Amygdala (tissue), 56 donors: ENCODE measurements around the gene CHID1.

Experiments used
- DNase-seq, 56 donors: peaks; one replicate each; lab custom pipeline; 2025; lab: John Stamatoyannopoulos, UW

CHID1 gene

DNA sequence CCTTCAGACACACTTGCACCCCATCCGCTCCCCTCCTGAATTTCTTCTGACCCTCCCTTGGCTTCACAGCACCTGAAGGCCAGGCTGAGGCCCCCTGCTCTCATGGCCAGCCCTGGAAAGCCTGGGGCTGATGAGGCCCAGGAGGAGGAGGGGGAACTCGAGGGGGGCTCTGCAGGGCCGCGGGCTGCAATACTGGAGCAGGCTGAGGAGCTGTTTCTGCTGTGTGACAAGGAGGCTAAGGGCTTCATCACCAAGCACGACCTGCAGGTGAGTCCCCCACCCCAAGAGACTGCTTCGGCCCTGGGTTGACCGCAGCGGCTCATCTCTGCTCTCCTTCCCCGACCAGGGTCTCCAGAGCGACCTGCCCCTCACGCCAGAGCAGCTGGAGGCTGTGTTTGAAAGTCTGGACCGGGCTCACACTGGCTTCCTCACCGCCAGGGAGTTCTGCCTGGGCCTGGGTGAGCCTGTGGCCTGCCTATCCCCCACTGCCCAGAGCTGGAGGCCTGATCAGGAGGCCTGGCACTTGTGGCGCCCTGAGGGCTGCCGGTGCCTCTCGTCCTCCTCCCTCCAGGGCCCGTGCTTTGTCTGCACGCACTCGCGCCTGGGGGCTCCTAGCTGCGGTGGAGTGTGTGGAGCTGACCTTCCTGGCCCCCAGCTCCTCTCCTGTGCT lies 82.0 kb downstream of the CHID1 start:
- no peak for DNase-seq

DNA sequence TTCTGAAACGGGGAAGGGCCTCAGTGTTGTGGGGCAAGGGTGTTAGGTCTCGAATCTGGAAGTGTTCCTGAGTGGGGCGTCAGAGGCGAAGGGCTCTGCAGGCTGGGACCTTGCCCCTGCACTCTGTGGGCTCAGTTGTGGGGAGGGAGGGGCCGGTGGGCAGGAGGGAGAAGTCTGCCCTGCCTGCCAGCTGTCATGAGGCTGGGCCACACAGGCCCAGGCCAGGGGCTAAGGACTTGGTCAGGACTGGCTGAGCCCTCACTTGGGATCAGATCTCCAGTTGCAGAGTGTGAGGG lies 82.8 kb downstream of the CHID1 start, which contains the start of gene CRACR2B:
Gene CRACR2B (plus strand): TSS at position 23 of the 296 bp plus-strand sequence. CDS start 689 bp downstream, outside the sequence.
- no peak for DNase-seq

GRCh38 chr11:827146-827896 lies 83.3 kb downstream of the CHID1 start:
- DNase-seq = no peak

GRCh38 chr11:826836-827145 lies 83.8 kb downstream of the CHID1 start:
- DNase-seq = no peak

- DNase-seq = no peak
Measured at GRCh38 chr11:826227-826621, 84.4 kb downstream of the CHID1 start.

GRCh38 chr11:825366-826226 lies 85.0 kb downstream of the CHID1 start:
- no peak for DNase-seq

GRCh38 chr11:824942-825341 lies 85.7 kb downstream of the CHID1 start:
- DNase-seq = no peak

DNA sequence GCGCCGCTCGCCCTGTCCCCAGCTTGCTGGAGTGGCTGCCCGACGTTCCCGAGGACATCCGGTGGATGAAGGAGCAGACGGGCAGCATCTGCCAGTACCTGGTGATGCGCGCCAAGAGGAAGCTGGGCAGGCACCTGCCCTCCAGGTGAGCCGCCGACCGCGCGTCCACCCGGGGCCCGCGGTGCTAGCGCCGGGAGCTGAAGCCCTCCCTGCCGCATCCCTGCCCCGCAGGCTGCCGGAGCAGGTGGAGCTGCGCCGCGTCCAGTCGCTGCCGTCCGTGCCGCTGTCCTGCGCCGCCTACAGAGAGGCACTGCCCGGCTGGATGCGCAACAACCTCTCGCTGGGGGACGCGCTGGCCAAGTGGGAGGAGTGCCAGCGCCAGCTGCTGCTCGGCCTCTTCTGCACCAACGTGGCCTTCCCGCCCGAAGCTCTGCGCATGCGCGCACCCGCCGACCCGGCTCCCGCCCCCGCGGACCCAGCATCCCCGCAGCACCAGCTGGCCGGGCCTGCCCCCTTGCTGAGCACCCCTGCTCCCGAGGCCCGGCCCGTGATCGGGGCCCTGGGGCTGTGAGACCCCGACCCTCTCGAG lies 86.2 kb downstream of the CHID1 start:
- DNase-seq = peak in 11 of 56 donors; percentile 17 to 60 (median 44)

DNA sequence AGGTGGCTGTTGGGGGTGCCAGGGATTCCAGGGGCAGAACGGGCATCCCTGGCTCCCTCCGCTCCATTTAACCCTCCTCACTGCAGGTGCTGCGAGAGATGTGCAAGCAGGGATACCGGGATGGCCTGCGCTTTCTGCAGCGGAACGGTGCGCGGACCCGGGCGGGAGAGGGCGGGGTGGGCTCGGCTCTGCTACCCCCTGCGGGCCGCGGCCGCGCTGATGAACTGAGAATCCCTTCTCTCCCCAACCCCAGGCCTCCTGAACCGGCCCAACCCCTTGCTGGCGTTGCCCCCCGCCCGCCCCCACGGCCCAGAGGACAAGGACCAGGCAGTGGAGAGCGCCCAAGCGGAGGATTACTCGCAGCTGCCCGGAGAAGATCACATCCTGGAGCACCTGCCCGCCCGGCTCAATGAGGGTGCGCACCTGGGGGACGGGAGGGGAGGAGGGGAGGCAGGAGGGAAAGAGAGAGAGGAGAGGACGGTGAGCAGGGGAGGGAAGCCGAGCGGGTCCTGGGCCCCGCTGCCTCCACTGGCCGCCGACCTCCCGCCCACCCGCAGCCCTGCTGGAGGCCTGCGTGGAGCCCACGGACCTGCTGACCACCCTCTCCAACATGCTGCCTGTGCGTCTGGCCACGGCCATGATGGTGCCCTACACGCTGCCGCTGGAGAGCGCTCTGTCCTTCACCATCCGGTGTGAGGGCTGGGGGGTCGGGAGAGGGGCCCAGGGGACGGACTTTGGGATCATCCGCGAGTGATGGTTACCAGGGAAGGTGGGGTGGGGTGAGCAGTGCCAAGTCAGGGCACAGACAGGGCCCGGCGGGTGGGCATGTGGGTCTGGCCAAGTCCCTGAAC lies 86.9 kb downstream of the CHID1 start:
- DNase-seq = no peak

DNA sequence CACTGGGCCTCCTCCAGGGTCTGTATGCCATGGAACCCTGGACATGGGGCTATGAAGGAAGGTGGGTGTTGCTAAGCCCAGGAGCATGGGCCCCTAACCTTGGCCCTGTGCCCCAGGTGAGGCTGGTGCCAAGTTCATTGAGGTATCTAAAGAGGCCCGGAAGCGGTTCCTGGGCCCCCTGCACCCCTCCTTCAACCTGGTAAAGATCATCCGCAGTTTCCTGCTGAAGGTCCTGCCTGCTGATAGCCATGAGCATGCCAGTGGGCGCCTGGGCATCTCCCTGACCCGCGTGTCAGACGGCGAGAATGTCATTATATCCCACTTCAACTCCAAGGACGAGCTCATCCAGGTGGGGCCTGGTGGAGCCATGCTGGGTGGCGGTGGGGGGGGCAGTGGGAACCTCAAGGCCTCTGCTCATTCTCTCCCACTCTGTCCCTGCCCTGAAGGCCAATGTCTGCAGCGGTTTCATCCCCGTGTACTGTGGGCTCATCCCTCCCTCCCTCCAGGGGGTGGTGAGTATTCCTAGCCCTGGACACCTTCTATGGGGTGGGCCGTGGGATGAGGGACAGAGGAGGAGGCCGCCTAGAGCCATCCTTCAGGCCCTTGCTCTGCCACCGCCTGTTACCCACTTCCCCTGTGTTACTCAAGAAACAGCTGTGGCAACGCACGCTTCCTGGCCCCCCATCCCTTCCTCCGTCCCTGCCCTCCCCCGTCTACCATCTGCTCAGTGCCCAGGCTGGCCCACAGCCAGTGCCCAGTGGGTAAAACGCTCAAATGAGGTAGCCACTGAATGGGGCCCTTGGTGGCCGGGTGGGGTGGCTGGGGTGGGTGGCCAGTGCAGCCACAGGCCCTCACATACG lies 88.9 kb downstream of the CHID1 start:
- peak in 6 of 56 donors; percentile 28 to 41 (median 34) for DNase-seq

DNA sequence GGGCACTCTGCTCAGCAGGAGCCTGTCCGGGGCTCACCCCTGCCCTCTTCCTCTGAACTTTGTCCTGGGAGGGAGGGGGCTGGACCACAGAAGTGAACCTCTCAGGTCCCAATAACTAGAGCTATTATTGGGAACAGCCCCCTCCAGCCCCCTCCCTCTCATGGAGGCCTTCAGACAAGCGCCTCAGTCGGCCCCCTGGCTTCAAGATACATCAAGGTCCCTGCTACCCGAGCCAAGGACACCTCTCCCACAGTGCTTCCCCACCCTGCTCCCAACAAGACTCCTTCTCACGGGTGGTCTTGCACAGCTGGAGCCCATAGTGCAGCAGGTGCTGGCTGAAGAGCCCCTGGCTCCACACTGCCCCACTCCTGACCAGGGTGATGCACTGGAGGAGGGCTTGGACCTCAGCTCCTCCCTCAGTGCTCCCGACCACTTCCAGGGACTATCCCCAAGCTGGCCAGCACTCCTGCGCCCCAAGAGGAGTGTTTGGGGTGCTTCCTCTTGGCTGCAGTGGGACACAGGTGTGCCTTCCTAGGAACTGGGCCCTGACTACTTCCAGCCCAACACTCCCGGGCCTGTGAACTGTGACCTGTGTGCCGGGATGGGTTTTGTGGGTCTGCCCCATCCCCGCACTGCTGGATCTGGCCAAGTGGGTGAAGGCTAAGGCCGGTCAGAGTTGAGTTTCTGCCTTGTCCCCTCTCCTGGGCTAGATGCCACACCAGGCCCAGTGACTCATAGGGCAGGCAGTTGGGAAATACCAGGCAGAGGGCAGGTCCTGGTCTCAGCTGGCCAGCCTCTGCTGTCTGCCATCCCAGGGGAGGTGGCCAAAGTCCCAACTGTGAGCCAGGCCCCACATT lies 89.7 kb downstream of the CHID1 start:
- DNase-seq = peak in 20 of 56 donors; percentile 17 to 70 (median 40)

DNA sequence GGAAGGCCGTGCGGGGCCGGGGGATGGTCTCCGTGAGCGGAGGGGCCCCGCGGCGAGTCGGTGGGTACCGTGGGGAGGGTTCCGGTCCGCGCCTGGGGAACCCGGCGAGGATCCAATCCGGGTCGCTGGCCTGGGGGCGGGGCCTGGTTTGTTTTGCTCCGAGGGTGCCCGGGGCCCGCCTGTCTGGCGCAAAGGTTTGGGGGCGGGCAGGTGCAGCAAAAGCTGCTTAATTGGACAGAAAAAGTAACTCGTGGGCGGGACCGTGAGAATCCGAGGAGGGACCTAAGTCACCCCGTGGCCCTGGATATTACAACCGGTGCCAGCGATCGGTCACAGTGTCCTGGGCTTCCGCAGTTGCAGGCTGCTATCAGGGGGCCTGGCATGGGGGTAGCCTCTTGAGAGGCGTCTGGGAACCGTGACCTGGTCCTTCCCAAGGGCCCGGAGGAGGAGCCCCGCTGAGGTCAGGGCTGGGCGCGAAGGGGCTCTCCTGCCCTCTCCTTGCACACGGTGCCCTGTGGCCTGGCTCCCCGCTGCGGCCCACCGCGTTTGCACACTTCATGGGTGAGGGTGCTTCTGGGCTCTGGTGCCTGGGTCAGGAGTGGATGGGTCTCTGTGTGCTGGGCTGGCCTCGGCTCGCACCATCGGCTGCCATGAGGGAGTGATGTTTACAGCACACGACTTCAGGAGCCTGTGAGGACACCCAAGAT lies 90.5 kb downstream of the CHID1 start:
- peak in 31 of 56 donors; percentile 31 to 75 (median 57) for DNase-seq

DNA sequence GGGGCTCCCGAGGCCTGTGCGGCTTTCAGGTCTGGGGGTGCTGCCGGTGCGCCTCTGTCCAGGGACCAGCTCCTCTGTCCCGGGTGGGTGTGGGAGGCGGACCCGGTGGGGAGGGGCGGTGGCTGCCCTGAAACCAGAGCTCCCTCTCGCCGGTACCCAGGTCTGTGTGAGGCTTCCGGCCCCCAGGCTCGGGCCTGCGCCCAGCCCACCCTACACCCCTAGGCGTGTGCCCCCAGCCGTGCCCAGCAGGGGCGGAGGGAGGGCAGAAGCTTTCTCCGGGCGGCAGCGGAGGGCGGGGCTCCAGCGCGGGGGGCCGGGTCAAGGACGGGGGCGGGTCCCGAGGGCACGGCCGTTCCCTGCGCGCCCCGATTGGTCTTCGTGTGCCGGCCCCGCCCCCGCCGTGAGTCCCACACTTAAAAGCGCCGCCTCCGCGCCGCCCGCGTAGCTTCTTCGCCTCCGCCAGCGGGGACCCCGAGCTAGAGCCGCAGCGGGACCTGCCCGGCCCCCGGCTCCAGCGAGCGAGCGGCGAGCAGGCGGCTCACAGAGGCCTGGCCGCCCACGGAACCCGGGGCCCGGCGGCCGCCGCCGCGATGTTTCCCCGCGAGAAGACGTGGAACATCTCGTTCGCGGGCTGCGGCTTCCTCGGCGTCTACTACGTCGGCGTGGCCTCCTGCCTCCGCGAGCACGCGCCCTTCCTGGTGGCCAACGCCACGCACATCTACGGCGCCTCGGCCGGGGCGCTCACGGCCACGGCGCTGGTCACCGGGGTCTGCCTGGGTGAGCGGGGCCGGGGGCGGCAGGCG lies 91.3 kb downstream of the CHID1 start:
- peak; percentile 22 to 94 (median 82) for DNase-seq

DNA sequence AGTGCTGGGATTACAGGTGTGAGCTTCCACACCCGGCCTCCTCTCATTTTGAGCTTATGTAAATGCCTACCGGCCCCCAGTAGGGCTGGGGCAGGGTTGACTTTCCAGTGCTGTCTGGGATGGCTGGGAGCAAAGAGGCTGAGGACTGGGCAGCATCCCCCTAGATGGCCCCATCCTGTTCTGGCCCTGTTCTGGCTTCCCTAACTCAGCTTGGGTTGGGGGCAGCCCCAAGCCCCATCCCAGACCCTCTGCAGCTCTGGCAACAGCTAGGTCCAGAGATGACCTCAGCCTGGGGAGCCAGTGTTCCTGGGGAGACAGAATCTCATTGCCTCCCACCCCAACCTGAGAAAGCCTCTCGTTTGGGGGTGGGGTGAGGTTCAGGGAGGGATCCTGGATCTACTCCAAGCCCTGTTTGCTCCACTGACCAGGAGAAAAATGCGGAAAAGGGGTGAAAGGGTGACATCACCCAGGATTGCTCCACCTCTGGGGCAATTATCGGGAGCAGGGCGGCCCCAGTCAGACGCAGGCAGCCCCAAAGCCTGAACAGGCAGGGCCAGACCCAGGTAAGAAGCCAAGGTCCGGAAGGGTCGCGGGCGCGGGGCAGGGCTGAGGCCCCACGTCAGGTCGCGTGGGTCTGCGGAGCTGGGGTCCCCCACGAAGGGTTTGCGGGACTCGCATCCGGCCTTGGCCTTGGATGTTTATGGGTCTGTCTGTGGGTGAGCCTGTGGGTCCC lies 92.0 kb downstream of the CHID1 start, which contains the start of gene PNPLA2:
Gene PNPLA2 (plus strand): TSS at position 519 of the 733 bp plus-strand sequence. CDS start 805 bp downstream, outside the sequence.
- DNase-seq = no peak
